H1 (cell line): ENCODE measurements around the gene PSMC5. TPM values are rescaled to one million over a fixed set of nuclear protein-coding genes. Genes with fewer than 3 reads are reported as not detected.

Experiments used
- CTCF ChIA-PET: fragments of 300-600 bp; sonication (Branson Sonifier 250); formaldehyde crosslinking; loops from one replicate; lab custom pipeline; 2021; ENCODE audit not compliant: partially characterized antibody; lab: Charles Lee
- POLR2A ChIA-PET: fragments of 300-600 bp; sonication (Branson Sonifier 250); formaldehyde crosslinking; loops from one replicate; lab custom pipeline; 2021; ENCODE audit warnings: inconsistent platforms; ENCODE audit not compliant: partially characterized antibody; lab: Charles Lee
- DNase-seq, 2 experiments: peaks; one replicate each; pipeline versions ENCODE4 v3.0.0 to v3.0.0-alpha.2; 2010 to 2022; ENCODE audit warnings: low spot score in 2 of 2, low read depth in 1 of 2, mixed read lengths in 1 of 2
- FAIRE-seq: peaks from 2 replicates; lab custom pipeline; 2011; peaks lifted over from hg19 to GRCh38; lab: Jason Lieb, UNC
- H2AFZ ChIP-seq: 2 replicates; pipeline ENCODE4 v1.8.1; 2012; ENCODE audit warnings: low read length, inconsistent platforms
- H2AK5ac ChIP-seq: 2 replicates; pipeline ENCODE4 v1.6.1; 2013; ENCODE audit warnings: low read depth, low read length
- H2BK120ac ChIP-seq: replicated peaks from 2 replicates; pipeline ENCODE3; 2013; ENCODE audit warnings: low read depth, low read length, inconsistent platforms
- H2BK12ac ChIP-seq: 2 replicates; pipeline ENCODE4 v1.6.1; 2013; ENCODE audit warnings: low read depth, low read length
- H2BK15ac ChIP-seq: 2 replicates; pipeline ENCODE4 v1.6.1; 2013; ENCODE audit warnings: low read length
- H2BK20ac ChIP-seq: 2 replicates; pipeline ENCODE4 v1.6.1; 2013; ENCODE audit warnings: low read length
- H2BK5ac ChIP-seq: 2 replicates; pipeline ENCODE4 v1.6.1; 2013; ENCODE audit warnings: low read depth, low read length
- H3K14ac ChIP-seq: 2 replicates; pipeline ENCODE4 v1.6.1; 2013; ENCODE audit warnings: inconsistent platforms; ENCODE audit not compliant: insufficient read length
- H3K18ac ChIP-seq: 2 replicates; pipeline ENCODE4 v1.6.1; 2013; ENCODE audit warnings: low read length; ENCODE audit errors: extremely low read depth
- H3K23ac ChIP-seq: 2 replicates; pipeline ENCODE4 v1.6.1; 2013; ENCODE audit warnings: inconsistent platforms; ENCODE audit not compliant: insufficient read length
- H3K23me2 ChIP-seq: 2 replicates; pipeline ENCODE4 v1.6.1; 2013; ENCODE audit warnings: low read depth, low read length
- H3K27ac ChIP-seq: 2 replicates; pipeline ENCODE4 v1.6.1; 2011; ENCODE audit warnings: low read depth, low read length, inconsistent platforms
- H3K27me3 ChIP-seq, 4 experiments: replicated peaks in 1 of 4; 1 replicate in 1 of 4; 2 replicates in 3 of 4; pipeline versions ENCODE4 v1.6.1 to v1.8.1; 2011 to 2013; ENCODE audit warnings: low read length in 3 of 4, mild to moderate bottlenecking in 3 of 4, inconsistent platforms in 2 of 4, mixed read lengths in 2 of 4, moderate library complexity in 1 of 4; ENCODE audit not compliant: control insufficient read depth in 3 of 4, insufficient read depth in 3 of 4; ENCODE audit errors: extremely low read depth in 1 of 4
- H3K36me3 ChIP-seq, 4 experiments: 2 replicates each; pipeline versions ENCODE4 v1.6.1 to v1.8.1; 2011 to 2013; ENCODE audit warnings: mild to moderate bottlenecking in 4 of 4, low read length in 3 of 4, moderate library complexity in 2 of 4, control low read depth in 1 of 4, inconsistent platforms in 1 of 4; ENCODE audit not compliant: insufficient read depth in 4 of 4, control insufficient read depth in 2 of 4
- H3K4ac ChIP-seq: replicated peaks from 2 replicates; pipeline ENCODE3; 2013; ENCODE audit warnings: low read length, low read depth, mixed read lengths, inconsistent platforms; ENCODE audit not compliant: insufficient read length
- H3K4me1 ChIP-seq, 4 experiments: replicated peaks in 1 of 4; 1 replicate in 1 of 4; 2 replicates in 3 of 4; pipeline versions ENCODE4 v1.6.1 to v1.8.1; 2011 to 2013; ENCODE audit warnings: low read length in 3 of 4, inconsistent platforms in 2 of 4, mixed read lengths in 1 of 4; ENCODE audit not compliant: insufficient read depth in 4 of 4, control insufficient read depth in 3 of 4
- H3K4me2 ChIP-seq, 2 experiments: 2 replicates each; pipeline versions ENCODE4 v1.6.1 to v1.8.1; 2011 to 2013; ENCODE audit warnings: low read depth in 2 of 2, low read length in 2 of 2, control low read depth in 1 of 2, inconsistent platforms in 1 of 2, mild to moderate bottlenecking in 1 of 2; ENCODE audit not compliant: insufficient read depth in 1 of 2
- H3K4me3 ChIP-seq, 4 experiments: fragments of 200-600, 300-600 bp in 1 of 4; sonication (generic), shearing (Covaris generic), sonication (Bioruptor Twin) in 1 of 4; 2 replicates each; pipeline versions ENCODE4 v1.5.1 to v1.8.1; 2011 to 2016; ENCODE audit warnings: low read length in 4 of 4, low read depth in 3 of 4, control low read depth in 2 of 4, inconsistent platforms in 2 of 4, mild to moderate bottlenecking in 2 of 4, mixed read lengths in 1 of 4, moderate library complexity in 1 of 4; ENCODE audit not compliant: insufficient read depth in 2 of 4; ENCODE audit errors: extremely low read depth in 1 of 4
- H3K56ac ChIP-seq: replicated peaks from 2 replicates; pipeline ENCODE3; 2013; ENCODE audit warnings: low read depth, mild to moderate bottlenecking, mixed read lengths, low read length, inconsistent platforms; ENCODE audit not compliant: insufficient read length
- H3K79me1 ChIP-seq: 2 replicates; pipeline ENCODE4 v1.6.1; 2013; ENCODE audit warnings: low read depth, low read length, control low read depth
- H3K79me2 ChIP-seq, 2 experiments: 2 replicates each; pipeline versions ENCODE4 v1.6.1 to v1.8.1; 2012 to 2013; ENCODE audit warnings: low read length in 2 of 2, mild to moderate bottlenecking in 2 of 2, inconsistent platforms in 1 of 2; ENCODE audit not compliant: insufficient read depth in 2 of 2, control insufficient read depth in 1 of 2
- H3K9ac ChIP-seq, 4 experiments: replicated peaks in 1 of 4; 1 replicate in 1 of 4; 2 replicates in 3 of 4; pipeline versions ENCODE4 v1.6.1 to v1.8.1; 2011 to 2013; ENCODE audit warnings: low read depth in 3 of 4, low read length in 3 of 4, control low read depth in 2 of 4, mild to moderate bottlenecking in 2 of 4, moderate library complexity in 2 of 4, inconsistent platforms in 1 of 4; ENCODE audit errors: extremely low read depth in 1 of 4
- H3K9me3 ChIP-seq, 2 experiments: 2 replicates each; pipeline versions ENCODE4 v1.6.1 to v1.8.1; 2012 to 2013; ENCODE audit warnings: mild to moderate bottlenecking in 2 of 2, moderate library complexity in 2 of 2, control low read depth in 1 of 2, inconsistent platforms in 1 of 2, low read depth in 1 of 2, low read length in 1 of 2, mixed read lengths in 1 of 2; ENCODE audit not compliant: insufficient read depth in 2 of 2
- H4K20me1 ChIP-seq, 2 experiments: replicated peaks in 1 of 2; 2 replicates each; pipeline versions ENCODE3 to v1.8.1; 2011 to 2013; ENCODE audit warnings: inconsistent platforms in 2 of 2, low read length in 2 of 2, mild to moderate bottlenecking in 1 of 2; ENCODE audit not compliant: insufficient read depth in 2 of 2, control insufficient read depth in 1 of 2
- H4K5ac ChIP-seq: 2 replicates; pipeline ENCODE4 v1.6.1; 2013; ENCODE audit warnings: low read length, low read depth, mixed read lengths, inconsistent platforms; ENCODE audit not compliant: insufficient read length
- H4K8ac ChIP-seq: 2 replicates; pipeline ENCODE4 v1.8.0; 2013; ENCODE audit warnings: mild to moderate bottlenecking, moderate library complexity, low read length, inconsistent platforms; ENCODE audit not compliant: insufficient read depth; ENCODE audit errors: extremely low read depth
- H4K91ac ChIP-seq: replicated peaks from 2 replicates; pipeline ENCODE3; 2013; ENCODE audit warnings: low read length, mixed read lengths, inconsistent platforms; ENCODE audit not compliant: insufficient read length
- CHD1 ChIP-seq: IDR thresholded peaks from 2 replicates; pipeline ENCODE4 v1.6.1; 2012; ENCODE audit warnings: low read depth, low read length, improper control_type of control experiment
- E2F6 ChIP-seq: IDR thresholded peaks from 2 replicates; pipeline ENCODE4 v1.6.1; 2012; ENCODE audit warnings: inconsistent platforms
- GTF2F1 ChIP-seq: IDR thresholded peaks from 2 replicates; pipeline ENCODE4 v1.6.1; 2012; ENCODE audit warnings: low read depth, low read length, improper control_type of control experiment, borderline replicate concordance
- MAX ChIP-seq: IDR thresholded peaks from 2 replicates; pipeline ENCODE4 v1.6.1; 2012; ENCODE audit warnings: inconsistent platforms
- POU5F1 ChIP-seq: IDR thresholded peaks from 2 replicates; pipeline ENCODE4 v1.6.1; 2011; ENCODE audit warnings: low read depth, mild to moderate bottlenecking, low read length, moderate library complexity
- SIN3A ChIP-seq, 2 experiments: IDR thresholded peaks in 1 of 2; conservative IDR thresholded peaks in 1 of 2; 2 replicates each; pipeline ENCODE4 v1.6.1; 2011 to 2012; ENCODE audit warnings: low read length in 2 of 2, improper control_type of control experiment in 1 of 2, low read depth in 1 of 2, mild to moderate bottlenecking in 1 of 2
- SUZ12 ChIP-seq: fragments of 200-600 bp; sonication (generic); IDR thresholded peaks from 2 replicates; pipeline ENCODE4 v1.6.1; 2012; ENCODE audit warnings: mild to moderate bottlenecking, inconsistent platforms, low read length, moderate library complexity, mixed read lengths
- TAF7 ChIP-seq: optimal IDR thresholded peaks from 2 replicates; pipeline ENCODE3; 2011; ENCODE audit warnings: low read depth, mild to moderate bottlenecking, inconsistent platforms, low read length, moderate library complexity, borderline replicate concordance
- TEAD4 ChIP-seq: IDR thresholded peaks from 2 replicates; pipeline ENCODE4 v1.6.1; 2012; ENCODE audit warnings: low read depth, low read length, inconsistent platforms, mixed read lengths
- ZNF274 ChIP-seq: IDR thresholded peaks from 2 replicates; pipeline ENCODE4 v1.7.0; 2012; ENCODE audit warnings: low read length, borderline replicate concordance; ENCODE audit errors: extremely low read depth
- polyA plus RNA-seq, 7 experiments: library from polyadenylated mRNA; depleted of rRNA in 3 of 7; stranded (reverse) in 5 of 7; unstranded in 2 of 7; fragments of >200 nt in 5 of 7; fragments of 200-250 nt in 2 of 7; gene quantifications; 1 replicate in 5 of 7; 2 replicates in 1 of 7; 4 replicates in 1 of 7; pipeline versions ENCODE4 v1.2.1 to v1.2.3, GENCODE V29; 2011 to 2013; ENCODE audit warnings: missing spikeins in 2 of 7, mixed read lengths in 2 of 7
- total RNA-seq: library from RNA; stranded (reverse); fragmentation: NEBNext Ultra II Directional; extraction: Animal tissue kit (Norgen Biotek cat#: 25700); gene quantifications from 2 replicates; pipeline ENCODE4 v1.2.1, GENCODE V29; 2021

The PSMC5 gene
- total and polyA plus RNA-seq, 2 of the 8 experiments (the other 6 are each of a cell fraction or from before 2014, with no cell fraction given): 172 to 180 TPM

- H4K91ac ChIP-seq: no peak overlapping the region
- H3K56ac ChIP-seq: no peak overlapping the region
- POLR2A ChIA-PET: interaction anchor here (27.8 to 32.3 kb wide), 3 partner anchors 2 to 40 kb away, joined by 481 to 593 read pairs (median 593); partner anchors contain the start of genes CCDC47, DDX42, FTSJ3 and PSMC5
- H3K9me3 ChIP-seq: no peaks in the 10 kb centered on the region
- H3K4me1 ChIP-seq: no peaks in the 10 kb centered on the region
- H3K14ac ChIP-seq: no peak overlapping the region
- H4K8ac ChIP-seq: no peak overlapping the region
- no peak overlapping the region for H3K4ac ChIP-seq
- H3K79me1 ChIP-seq: peaks cover 9% of the 10 kb centered on the region; the same call in 1 of the 2 replicates
- H2AK5ac ChIP-seq: no peak overlapping the region
- peaks cover 5% of the 10 kb centered on the region for H3K23me2 ChIP-seq
- no peak overlapping the region for H2BK5ac ChIP-seq
- H3K79me2 ChIP-seq: peaks cover 0 to 18% of the 10 kb centered on the region in 2 experiments; a peak in 2 of 4 replicates
- no peak overlapping the region for H2BK12ac ChIP-seq
- H3K9ac ChIP-seq: no peak overlapping the region
- H4K5ac ChIP-seq: no peak overlapping the region
- H3K4me2 ChIP-seq: no peak overlapping the region
- no peak overlapping the region for H3K4me3 ChIP-seq
- no peak overlapping the region for H3K23ac ChIP-seq
- FAIRE-seq: no peak
- no peak overlapping the region for H2BK20ac ChIP-seq
- peaks cover 6 to 28% of the 10 kb centered on the region in 2 experiments for H4K20me1 ChIP-seq
- H3K36me3 ChIP-seq: peaks cover 55 to 81% (median 76%) of the 10 kb centered on the region in 4 experiments
- no peak overlapping the region for H2BK15ac ChIP-seq
- no peak overlapping the region for H2BK120ac ChIP-seq
- CTCF ChIA-PET: interaction anchor here (0.8 to 7.5 kb wide), 2 partner anchors 11 to 14 kb away, joined by 4 to 61 read pairs; no protein-coding TSS in a partner anchor
- H3K27me3 ChIP-seq: no peaks in the 10 kb centered on the region
- TF ChIP-seq SUZ12 (no peak), TEAD4 (no peak), GTF2F1 (no peak), E2F6 (no peak), SIN3A (conservative IDR thresholded peaks at IDR 0.05 in 1 of 2, IDR thresholded peaks at IDR 0.05 in 1 of 2; ENCODE audit: low read depth in 1 of 2, low read length in 2 of 2) (no peak), POU5F1 (no peak), MAX (no peak), TAF7 (no peak), ZNF274 (no peak), CHD1 (no peak)
- DNase-seq: no peak
- no peak overlapping the region for H3K18ac ChIP-seq
- no peak overlapping the region for H2AFZ ChIP-seq
- H3K27ac ChIP-seq: no peak overlapping the region
Observed at GRCh38 chr17:63822537-63822936, 4.7 kb upstream of the PSMC5 start.
